Neural cell (in vitro differentiated cells): ENCODE data around the gene CD247.

Experiments used
- CTCF ChIP-seq: fragments of 450-650 bp; IDR thresholded peaks from 2 replicates; pipeline ENCODE4 v1.5.1; 2014; ENCODE audit warnings: antibody characterized with exemption, mild to moderate bottlenecking, moderate library complexity; ENCODE audit not compliant: poor library complexity, severe bottlenecking
- EP300 ChIP-seq: fragments of 450-650 bp; conservative IDR thresholded peaks from 2 replicates; pipeline ENCODE4 v1.6.1; 2014; ENCODE audit warnings: antibody characterized with exemption, mild to moderate bottlenecking, moderate library complexity; ENCODE audit not compliant: poor library complexity, severe bottlenecking
- EZH2 ChIP-seq: fragments of 200-600, 300-800 bp; shearing (Covaris generic), sonication (generic); IDR thresholded peaks from 2 replicates; pipeline ENCODE4 v1.6.1; 2014; ENCODE audit warnings: antibody characterized with exemption, low read length, borderline replicate concordance, mild to moderate bottlenecking; ENCODE audit not compliant: insufficient read depth, poor library complexity, severe bottlenecking
- MXI1 ChIP-seq: fragments of 450-650 bp; conservative IDR thresholded peaks from 2 replicates; pipeline ENCODE4 v1.6.1; 2014; ENCODE audit warnings: antibody characterized with exemption, mild to moderate bottlenecking; ENCODE audit not compliant: poor library complexity, severe bottlenecking
- POLR2AphosphoS5 ChIP-seq: IDR thresholded peaks from 2 replicates; pipeline ENCODE4 v1.6.1; 2012
- RAD21 ChIP-seq: fragments of 450-650 bp; conservative IDR thresholded peaks from 2 replicates; pipeline ENCODE4 v1.6.1; 2014; ENCODE audit warnings: antibody characterized with exemption, mild to moderate bottlenecking, moderate library complexity
- REST ChIP-seq: IDR thresholded peaks from 2 replicates; pipeline ENCODE4 v1.6.1; 2012; ENCODE audit warnings: borderline replicate concordance
- SMC3 ChIP-seq: fragments of 450-650 bp; conservative IDR thresholded peaks from 2 replicates; pipeline ENCODE4 v1.6.1; 2014; ENCODE audit warnings: antibody characterized with exemption, mild to moderate bottlenecking, moderate library complexity; ENCODE audit not compliant: poor library complexity
- TAF1 ChIP-seq: IDR thresholded peaks from 2 replicates; pipeline ENCODE4 v1.6.1; 2012; ENCODE audit warnings: low read depth

GRCh38 chr1:167434306-167434705 lies 84.0 kb downstream of the CD247 start:
- TF ChIP-seq CTCF (no peak), REST (no peak), MXI1 (no peak), POLR2AphosphoS5 (no peak), EP300 (no peak), RAD21 (no peak), TAF1 (no peak), EZH2 (no peak), SMC3 (no peak)
